ENCODE data around the gene PARD3.
"Not testable (repeated sequence)": the region's sequence is repeated elsewhere in the genome, so short reads cannot be mapped to it uniquely, and the experiment has no call there.

Gene PARD3

DNA sequence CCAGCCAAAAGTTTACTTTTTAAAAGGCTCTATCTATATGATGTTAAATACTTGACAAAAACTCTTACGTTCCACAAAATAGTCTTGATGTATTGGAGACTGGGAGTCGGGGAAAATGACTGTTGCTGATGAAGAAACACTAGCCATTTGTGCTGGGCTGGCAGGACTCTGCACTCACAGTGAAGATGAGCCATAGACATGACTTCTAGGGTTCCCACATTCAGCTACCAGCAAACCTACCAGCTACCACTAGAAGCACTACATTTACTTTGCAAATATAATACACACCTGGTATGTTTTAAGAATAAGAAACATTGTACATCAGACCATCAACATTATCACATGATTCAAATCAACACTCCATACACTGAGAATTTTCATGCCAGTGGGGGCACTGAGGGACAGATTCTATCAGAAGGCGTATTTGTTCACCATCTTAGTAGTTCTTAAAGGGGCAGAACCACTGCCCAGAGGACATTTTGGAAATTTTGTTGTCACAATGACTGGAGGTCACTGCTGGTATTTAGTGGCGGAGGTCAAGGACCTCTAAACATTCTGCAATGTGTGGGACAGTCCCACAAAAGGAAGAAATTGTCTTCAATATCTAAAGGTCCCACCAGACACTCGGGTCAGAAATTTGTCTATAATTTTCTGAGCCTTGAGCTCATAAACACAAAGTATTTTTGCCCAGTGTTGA lies 52.3 kb downstream of the PARD3 start:
- no peak for DNase-seq

GRCh38 chr10:34762156-34762555 lies 52.9 kb downstream of the PARD3 start:
- DNase-seq = no peak

GRCh38 chr10:34761453-34761852 lies 53.6 kb downstream of the PARD3 start:
- no peak for DNase-seq

- DNase-seq = no peak
These were observed 54.5 kb downstream of the PARD3 start for GRCh38 chr10:34760606-34761005.

- no peak for DNase-seq
These were observed 55.3 kb downstream of the PARD3 start for GRCh38 chr10:34759837-34760215.

- DNase-seq = no peak
These were observed 55.8 kb downstream of the PARD3 start for GRCh38 chr10:34759161-34759836.

DNA sequence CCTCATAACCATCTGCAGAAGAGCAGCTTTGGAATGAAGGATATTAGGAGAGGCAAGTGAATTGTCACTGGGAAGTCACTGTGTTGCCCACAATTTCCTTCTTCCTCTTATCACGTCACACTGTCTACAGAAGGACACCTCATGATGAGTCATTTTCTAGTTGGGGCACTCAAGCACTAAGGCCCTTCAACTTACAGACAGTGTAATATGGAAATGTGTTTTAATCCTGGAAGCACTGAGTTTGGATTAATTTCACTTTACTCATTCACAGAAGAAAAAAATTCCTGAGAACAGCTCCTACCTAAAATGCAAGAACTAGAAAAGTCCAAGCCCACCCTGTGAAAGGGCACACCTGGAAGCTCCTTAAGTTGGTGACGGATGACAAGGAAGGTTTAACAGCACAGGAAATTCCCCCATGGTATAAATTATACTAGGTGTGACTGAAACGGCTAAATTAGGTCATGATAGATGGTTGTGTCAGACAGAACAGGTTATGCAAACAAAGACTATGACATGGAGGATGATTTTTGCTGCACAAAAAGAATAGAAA lies 56.6 kb downstream of the PARD3 start:
- no peak for DNase-seq

DNA sequence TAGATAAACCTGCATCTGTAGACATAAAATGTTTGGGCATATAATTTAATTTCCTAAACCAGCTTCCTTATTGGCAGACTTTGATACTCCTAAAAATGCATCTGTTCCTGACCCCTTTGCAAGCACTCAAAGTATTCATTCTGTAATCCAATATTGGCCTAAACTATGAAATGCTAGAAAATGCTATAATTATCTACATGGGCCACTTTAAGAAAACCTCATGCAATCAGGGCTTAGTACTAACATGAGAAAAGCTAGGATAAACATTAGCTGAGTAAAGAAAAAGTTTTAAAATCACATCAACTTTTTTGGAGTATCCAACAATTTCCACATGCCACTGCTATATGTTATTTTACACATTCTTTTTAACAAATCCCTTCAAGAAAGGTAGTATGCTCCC lies 57.2 kb downstream of the PARD3 start:
- no peak for DNase-seq

- not testable (repeated sequence) for DNase-seq
These were observed 57.9 kb downstream of the PARD3 start for GRCh38 chr10:34757181-34757580.

DNA sequence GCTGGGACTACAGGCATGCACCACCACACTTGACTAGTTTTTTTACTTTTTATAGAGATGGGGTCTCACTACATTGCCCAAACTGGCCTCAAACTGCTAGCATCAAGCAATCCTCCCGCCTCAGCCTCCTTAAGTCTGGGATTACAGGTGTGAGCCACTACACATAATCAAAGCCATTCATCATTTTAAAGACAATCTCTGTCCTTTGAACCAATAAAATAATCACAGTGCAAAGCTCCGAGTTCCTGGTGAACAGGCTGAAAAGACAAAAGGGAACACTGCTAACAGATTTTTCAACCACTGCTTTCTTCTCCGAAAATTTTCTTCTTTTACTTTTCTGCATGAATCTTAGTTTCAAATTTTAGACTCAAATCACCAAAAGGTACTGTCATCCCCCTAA lies 58.5 kb downstream of the PARD3 start:
- DNase-seq = no peak

DNA sequence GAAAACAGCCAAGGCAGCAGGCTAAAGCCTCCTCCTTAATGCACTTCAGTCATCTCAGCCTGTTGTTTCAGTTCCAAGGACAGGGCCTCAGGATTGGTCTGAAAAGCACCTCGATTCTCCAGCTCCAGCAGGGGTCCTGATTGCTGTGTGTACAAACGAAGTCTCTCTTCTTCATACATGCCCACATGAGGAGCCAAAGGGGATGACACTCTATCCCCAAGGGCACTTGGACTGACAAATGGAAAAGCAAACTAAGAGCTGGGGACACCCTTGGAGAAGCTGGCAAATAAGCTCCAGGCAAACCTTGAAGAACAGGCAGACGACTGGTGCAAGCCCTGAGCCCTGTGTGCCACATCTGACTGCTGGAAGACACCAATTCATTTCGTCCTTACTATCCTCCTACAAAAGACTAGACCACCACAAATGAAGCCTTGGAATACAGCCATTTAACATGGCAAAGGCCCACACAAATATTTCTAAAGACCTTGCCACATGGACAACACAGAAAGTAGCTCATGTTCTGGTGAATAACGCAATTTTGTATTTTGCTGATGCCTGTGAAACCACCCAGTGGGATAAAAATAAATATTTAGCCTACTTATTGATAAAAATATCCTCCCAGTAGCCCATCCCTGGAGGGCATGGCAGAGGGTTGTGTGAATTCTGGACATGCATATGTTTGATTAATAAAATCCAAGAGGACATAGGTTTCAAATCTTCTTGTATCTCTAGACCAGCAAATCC lies 61.9 kb downstream of the PARD3 start:
- DNase-seq = no peak

GRCh38 chr10:34751272-34751671 lies 63.8 kb downstream of the PARD3 start:
- no peak for DNase-seq

DNA sequence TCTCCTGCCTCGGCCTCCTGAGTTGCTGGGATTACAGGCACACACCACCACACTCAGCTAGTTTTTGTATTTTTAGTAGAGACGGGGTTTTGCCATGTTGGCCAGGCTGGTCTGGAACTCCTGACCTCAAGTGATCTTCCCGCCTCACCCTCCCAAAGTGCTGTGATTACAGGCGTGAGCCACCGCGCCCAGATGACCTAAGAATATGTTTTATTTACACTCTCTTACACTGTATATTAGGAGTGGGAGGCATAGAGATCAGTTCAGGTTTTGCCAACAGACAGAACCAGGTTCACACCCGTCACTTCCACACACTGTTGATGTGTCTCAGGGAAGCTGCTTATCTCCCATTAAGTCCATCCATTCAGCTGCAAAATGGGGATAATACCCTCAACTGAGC lies 64.3 kb downstream of the PARD3 start:
- DNase-seq = not testable (repeated sequence)

- DNase-seq = no peak
These were observed 66.3 kb downstream of the PARD3 start for GRCh38 chr10:34748767-34749166.

- DNase-seq = no peak
These were observed 66.7 kb downstream of the PARD3 start for GRCh38 chr10:34748357-34748756.

DNA sequence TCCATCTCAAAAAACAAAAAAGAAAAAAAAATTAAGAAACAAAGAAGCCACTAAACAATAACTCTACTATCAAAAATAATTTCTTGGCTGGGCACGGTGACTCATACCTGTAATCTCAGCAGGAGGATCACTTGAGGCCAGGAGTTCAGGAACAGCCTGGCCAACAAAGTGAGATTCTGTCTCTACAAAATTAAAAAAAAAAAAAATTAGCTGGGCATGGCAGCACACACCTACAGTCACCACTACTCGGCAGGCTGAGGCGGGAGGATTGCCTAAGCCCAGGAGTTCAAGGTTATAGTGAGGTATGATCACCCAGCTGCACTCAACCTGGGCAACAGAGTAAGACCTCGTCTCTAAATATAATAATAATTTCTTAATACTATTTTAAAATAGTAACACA lies 69.0 kb downstream of the PARD3 start:
- no peak for DNase-seq

GRCh38 chr10:34745244-34745643 lies 69.9 kb downstream of the PARD3 start:
- no peak for DNase-seq

- DNase-seq = no peak
These were observed 70.5 kb downstream of the PARD3 start for GRCh38 chr10:34744590-34744989.

GRCh38 chr10:34743814-34744213 lies 71.3 kb downstream of the PARD3 start:
- no peak for DNase-seq

GRCh38 chr10:34742456-34742855 lies 72.6 kb downstream of the PARD3 start:
- no peak for DNase-seq

GRCh38 chr10:34741087-34741486 lies 74.0 kb downstream of the PARD3 start:
- DNase-seq = not testable (repeated sequence)

- DNase-seq = no peak
These were observed 74.8 kb downstream of the PARD3 start for GRCh38 chr10:34740321-34740720.

- DNase-seq = peak; percentile 58
These were observed 75.2 kb downstream of the PARD3 start for GRCh38 chr10:34739915-34740314.

DNA sequence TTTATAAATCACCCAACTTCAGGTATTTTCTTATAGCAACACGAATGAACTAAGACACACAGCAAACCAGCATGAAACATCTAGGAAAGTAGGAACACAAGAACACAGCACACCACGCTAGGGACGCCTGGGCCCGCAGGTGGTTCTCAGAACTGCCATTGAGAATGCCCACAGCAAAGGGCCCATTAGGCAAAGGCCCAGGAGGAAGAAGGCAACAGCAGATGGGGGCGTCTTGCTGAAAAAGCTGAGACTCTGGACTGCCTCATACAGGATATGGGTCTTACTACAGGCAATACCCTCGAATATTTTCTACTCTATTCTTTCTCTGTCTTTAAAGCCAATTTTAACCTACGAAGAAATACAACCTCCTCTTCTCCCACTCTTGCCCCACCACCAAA lies 77.3 kb downstream of the PARD3 start:
- DNase-seq = no peak

Data from DMS153 (cell line).